SK-N-DZ (cell line): ENCODE data around the gene RAP1GAP.
A peak's percentile ranks its signal among the peaks of the same experiment; 100 is the strongest.

ENCODE experiments used
- DNase-seq: peaks from one replicate; pipeline ENCODE4 v3.0.0-alpha.2; 2015; ENCODE audit warnings: low spot score

The RAP1GAP gene

DNA sequence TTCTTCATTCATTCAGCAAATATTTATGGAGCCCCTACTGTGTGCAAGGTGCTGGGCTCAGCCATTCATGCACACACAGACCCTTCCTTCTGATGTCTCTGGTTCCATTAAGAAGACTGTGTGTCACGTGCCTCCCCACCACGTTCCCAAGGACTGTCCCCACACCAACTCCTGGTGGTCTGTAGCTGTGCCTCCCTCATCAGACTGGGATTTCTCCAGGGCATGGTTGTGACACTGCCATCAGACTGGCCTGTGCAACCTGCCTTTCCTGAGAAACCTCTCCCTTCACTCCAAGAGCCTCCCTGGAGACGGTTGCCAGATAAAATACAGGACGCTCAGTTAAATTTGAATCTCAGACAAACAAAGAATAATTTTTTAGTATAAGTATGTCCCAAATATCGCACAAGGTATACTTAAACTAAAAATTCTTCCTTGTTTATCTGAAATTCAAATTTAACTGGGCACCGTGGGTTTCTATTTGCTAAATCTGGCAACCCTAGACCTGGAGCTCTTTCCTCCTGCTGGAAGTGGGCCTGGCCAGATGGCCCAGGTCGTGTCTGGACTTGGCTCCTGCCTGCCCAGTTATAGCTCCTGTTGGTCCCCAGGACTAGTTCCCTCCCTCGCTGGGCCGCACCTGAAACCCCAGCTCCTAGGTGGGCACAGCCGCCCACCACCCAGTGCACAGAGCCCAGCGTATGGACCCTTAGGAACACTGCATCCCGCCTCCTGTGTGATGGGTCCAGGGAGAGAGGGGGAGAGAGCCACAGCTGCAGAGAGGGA lies 76.9 kb downstream of the RAP1GAP start:
- DNase-seq = no peak

DNA sequence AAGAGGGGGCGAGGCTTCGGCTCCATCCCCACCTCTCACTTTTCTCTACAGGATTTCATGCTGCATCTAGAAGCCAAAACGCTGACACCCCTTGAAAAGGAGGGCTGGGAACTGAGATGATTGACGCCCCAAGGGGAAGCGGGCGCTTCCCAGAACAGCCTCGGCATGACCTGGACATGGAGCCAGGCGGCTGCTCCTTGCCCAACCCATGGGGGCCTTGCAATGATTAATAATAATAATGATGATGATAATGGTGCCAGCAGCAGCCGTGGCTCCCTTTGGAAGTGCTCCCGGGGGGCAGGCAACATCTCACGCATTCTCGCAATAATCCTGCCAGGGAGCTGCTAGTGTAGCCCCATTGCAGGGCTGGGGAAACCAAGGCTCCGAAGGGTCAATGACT lies 78.2 kb downstream of the RAP1GAP start:
- no peak for DNase-seq

DNA sequence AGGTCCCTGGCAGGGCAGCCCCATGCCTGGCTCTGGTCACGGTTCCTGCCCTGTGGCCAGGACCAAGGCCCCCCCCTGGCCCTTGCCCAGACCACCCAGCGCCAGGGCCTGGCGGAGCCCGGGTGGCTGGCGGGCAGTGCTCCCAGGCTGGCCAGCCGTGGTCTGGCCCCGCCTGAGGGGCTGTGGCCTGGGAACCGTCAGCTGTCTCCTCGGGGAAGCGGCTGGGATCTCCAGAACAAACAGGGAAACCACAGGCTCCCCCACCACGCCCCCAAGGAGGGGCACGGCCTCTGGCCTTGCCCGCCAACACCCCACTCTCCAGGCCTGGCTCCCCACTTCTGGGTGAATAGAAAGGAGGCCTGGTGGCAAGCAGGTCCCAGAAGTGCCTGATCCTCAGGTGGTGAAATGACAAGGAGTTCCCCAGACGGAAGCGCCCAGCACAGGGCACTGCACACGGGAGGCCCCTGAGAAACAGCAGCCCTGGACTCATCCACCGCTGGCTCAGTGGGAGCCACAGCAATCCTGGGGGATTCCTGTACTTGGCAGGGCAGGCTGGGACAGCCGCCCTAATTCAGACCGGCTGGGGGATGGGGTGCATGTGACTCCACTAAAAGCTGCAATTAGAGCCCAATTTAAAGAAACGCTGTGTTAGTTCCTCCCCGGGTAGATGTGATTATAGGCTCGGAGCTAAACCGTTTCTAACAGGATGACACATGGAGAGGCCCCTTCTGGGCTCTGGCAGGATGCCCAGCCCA lies 78.9 kb downstream of the RAP1GAP start:
- no peak for DNase-seq

DNA sequence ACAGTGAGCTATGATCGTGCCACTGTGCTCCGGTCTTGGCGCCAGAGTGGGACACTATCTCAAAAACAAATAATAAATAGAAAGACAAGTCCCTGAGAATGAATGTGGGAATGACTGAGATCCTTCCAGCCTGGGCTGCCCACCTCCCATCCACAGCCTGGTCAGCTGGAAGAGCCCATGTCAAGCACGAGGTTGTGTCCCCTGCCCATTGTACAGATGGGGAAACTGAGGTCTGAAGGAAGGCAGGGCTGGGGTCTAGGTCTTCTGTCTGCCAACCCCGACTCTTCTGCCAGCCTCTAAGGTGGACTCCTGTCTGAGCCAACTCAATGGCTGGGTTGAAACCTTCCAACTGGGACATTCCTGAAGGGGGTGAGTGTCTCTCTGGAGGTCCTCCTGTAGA lies 79.5 kb downstream of the RAP1GAP start:
- no peak for DNase-seq

DNA sequence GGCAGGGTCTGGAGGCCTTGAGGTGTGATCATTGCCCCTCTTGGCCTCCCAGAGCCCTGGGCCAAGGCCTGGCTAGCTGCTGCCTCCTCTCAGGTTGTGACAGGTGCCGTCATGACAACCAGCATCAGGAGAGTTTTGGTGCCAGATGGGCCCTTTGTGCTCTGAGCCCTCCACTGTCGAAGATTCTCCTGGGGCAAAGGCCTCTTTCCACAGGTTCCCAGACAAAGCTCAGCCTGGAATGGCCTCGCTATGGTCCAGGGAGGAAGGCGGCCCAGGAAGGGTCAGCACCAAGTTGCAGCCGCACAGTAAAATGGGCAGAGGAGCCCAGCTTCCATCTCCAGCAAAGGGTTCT lies 81.6 kb downstream of the RAP1GAP start:
- DNase-seq = no peak

DNA sequence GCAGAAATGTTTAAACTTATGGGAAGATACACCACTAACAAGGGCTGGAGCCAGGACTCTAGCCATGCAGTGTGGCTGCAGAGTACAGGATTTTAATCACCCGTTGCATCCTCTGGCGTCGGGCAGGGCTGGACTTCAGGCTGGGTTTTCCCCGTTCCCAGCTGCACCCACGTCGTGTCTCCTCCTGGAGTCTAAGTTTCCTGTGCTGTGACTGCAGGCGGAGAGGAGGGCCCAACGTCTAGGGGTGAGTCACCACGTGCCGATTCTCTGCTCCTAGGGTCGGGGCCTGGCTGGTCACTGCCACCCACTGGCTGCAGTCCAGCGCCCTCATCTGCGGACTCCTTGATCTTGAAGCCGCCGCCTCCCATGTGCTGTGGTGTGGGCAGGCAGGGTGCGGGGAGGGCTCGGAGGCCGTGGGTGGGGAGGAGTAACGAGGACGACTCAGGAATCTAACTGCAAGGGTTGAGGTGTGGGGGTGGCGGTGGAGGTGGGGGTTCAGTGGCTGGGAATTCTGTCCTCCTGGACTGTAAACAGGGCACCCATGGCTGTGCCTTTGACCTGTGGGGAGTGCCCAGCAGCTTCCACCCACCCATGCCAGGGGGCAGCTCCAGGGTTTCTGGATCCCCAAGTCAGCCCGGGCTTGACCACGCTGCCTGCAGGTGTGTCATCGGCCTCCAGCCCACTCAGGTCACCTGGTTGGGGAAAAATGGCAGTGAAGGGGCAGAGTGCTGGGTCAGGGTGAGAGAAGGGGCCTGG lies 82.1 kb downstream of the RAP1GAP start:
- no peak for DNase-seq

DNA sequence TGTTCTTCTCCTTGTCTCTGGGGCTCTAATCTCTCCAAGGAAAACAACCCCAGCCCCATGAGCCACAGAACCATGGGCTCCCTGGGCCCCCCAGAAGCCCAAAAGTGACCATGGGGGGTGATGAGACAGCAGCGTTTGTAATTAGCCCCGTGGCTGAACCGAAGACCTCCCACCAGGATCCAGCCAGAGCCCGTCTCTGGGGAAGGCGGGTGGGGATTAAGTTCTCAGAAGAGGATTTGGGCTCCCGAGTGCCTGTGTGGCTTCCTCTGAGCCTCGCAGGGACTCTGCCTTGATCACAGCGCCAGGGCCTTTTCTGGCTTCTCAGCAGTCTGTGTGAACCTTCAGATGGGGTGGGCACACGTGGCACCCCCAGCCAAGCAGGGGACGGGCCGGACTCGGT lies 82.9 kb downstream of the RAP1GAP start:
- DNase-seq = no peak

DNA sequence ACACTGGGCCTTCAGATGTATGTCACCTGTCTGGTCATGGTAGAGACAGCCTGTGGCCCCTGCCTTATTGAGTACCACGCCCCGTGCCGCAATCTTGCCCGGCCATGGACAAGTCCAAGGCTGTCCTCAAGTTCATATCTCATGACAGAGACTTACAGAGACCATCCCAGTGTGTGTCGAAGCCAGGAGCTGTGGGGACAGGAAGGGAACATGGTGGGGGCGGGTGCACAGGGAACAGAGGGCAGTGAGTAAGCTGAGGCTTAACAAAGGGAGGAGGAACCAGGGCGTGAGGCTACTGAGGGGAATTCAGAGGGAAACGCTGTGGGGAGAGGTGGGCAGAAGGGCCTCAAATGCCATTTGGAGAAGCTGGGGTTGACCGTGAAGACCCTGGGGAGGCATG lies 84.1 kb downstream of the RAP1GAP start:
- no peak for DNase-seq

DNA sequence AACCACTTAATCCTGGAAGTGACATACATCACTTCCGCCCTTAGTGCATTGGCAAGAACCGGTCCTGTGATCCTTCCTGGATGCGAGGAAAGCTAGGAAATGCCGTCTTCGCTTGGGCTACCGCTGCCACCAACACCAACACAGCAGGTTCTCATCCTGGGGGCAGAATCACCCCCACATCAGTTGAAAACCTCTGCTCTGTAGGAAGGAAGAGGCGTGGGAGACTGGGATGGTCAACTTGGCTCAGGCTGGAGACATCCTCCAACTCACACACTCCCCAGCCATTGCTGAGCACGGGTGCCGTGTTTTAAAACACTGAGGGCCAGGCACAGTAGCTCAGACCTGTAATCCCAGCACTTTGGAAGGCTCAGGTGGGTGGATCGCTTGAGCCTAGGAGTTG lies 85.1 kb downstream of the RAP1GAP start:
- DNase-seq = no peak

DNA sequence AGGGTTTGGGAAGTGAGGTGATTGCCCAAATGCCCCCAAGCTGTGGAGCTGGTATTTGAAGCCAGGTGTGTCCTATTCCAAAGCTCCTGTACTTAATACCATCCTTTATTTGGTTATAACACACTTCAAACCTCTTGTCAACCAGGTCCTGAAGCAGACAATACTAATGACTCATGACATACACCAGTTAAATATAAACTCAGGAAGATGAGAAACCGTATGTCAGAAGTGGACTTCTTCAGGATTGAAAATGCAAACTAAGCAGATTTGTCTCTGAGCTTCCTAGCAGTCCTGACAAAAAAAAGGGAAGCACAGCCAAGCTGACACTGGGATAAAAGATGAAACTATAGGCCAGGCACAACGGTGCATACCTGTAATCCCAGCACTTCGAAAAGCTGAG lies 89.4 kb downstream of the RAP1GAP start:
- DNase-seq = no peak

DNA sequence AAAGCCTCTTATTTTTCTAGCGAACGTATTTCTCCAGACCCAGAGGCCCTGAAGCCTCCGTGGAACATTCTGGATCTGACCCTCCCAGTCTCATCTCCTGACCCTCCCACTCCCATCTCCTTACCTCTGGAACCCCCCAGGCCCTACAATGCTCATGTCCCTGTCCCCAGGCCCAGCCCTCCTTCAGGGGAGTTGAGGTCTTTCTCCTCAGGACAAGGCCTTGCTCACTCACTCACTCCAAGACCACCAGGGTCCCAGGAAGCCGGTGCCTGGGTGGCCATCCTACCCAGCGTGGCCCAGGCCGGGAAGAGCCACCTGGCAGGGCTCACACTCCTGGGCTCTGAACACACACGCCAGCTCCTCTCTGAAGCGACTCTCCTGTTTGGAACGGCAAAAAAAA lies 91.2 kb downstream of the RAP1GAP start:
- DNase-seq = no peak

DNA sequence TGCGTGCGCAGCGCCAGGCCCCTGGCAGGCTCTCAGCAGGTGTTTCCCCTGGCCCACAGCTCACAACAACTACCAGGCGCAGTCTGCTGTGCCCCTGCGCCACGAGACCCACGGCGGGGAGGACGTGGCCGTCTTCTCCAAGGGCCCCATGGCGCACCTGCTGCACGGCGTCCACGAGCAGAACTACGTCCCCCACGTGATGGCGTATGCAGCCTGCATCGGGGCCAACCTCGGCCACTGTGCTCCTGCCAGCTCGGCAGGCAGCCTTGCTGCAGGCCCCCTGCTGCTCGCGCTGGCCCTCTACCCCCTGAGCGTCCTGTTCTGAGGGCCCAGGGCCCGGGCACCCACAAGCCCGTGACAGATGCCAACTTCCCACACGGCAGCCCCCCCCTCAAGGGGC lies 91.8 kb downstream of the RAP1GAP start:
- DNase-seq = no peak

DNA sequence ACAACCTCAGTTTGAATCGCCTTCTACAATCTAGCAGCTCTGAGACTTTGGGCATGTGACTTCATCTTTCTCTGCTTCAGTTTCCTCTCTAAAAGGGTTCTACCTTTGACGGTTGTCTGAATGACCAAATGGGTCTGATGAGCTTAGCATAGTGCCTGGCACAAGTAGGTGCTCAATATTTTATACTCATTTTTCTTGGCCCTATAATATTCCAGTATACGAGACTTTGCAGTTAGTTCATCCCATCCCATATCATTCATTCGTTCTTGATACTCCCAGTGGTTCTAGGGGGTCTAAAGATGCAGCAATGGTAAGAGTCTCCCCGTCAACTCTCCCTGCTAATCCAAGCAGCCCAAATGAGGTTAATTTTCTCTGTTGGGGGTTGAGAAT lies 92.4 kb downstream of the RAP1GAP start:
- no peak for DNase-seq

DNA sequence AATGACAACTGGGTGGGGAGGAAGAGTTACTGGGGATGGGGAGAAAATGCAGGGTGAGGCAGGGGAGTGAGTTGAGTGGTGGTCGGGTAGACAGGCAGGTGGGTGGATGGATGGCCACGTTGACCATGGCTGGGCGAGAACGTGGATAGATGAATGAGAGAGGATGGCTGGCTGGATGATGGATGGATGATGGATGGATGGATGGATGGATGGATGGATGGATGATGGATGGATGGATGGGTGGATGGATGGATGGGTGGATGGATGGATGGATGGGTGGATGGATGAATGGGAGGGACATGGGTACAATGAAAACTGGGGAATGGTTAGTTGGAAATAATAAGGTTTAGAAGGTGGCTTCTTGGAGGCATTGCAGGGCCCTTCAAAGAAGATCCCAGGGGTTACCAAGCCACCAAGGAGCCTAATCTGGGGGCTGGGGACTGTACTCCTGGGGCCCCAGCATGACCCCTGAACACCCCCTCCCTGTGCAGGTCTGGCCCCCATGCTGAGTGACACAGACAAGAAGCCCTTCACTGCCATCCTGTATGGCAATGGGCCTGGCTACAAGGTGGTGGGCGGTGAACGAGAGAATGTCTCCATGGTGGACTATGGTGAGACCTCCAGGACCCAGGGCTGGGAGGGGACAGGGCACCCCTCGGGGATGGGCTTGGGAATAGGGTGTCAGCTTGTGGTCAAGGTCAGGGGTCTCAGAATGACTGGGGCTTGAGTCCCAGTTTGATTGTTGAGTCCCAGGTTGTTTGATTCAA lies 92.9 kb downstream of the RAP1GAP start:
- DNase-seq = no peak

DNA sequence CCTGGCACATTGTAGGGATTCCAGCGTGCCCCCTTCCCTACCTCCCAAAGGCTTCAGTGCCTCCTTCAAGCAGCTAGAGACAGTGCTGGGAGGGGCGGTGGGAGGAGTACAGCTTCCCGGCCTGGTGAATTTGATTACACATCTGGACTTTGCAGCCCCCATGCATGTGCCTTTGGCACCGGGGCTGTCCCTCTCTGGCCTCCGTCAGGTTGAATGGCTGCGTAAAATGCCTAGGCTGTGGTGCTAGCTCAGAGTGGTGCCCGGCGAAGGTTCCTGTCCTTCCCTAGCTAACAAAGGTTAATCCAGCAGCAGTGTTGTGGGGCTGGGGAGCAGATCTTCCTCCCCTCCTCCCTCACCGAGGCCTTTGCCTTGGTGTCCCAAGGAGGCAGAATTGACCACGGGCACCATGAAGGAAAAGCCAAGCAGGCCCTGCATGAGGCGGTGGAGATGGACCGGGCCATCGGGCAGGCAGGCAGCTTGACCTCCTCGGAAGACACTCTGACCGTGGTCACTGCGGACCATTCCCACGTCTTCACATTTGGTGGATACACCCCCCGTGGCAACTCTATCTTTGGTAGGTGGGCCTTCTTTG lies 93.7 kb downstream of the RAP1GAP start:
- DNase-seq = no peak

DNA sequence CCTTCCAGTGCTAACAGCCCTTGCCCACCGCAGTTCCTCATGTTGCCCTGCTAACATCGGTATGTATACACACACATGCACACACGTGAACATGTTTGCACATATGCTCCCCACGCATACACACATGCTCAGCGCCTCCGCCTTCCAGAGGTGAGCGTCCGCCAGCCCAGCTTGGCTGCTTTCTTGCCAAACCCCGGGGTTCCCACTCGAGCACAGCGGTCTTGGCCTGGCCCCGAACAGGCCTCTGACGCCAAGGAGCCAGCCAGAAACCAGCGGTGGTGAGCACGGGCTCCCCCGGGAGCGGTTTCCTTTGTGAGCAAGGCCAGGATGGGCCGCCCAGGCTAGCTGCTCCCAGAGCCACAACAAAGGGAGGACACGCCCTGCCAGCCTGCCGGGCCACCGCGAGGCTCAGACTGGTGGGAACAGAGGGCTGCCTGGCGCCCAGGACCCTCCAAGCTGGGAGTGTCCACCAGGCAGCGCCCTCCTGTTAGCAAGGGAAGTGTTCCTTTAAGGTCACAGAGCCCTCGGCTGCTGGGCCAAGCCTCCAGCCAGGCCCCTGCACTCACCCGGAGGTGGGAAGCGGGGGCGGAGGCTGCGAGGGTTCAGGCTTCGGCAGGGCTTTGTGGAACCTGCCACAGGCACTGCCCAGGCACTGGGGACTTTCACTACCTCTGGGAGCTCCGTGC lies 94.5 kb downstream of the RAP1GAP start:
- peak; percentile 19 for DNase-seq

DNA sequence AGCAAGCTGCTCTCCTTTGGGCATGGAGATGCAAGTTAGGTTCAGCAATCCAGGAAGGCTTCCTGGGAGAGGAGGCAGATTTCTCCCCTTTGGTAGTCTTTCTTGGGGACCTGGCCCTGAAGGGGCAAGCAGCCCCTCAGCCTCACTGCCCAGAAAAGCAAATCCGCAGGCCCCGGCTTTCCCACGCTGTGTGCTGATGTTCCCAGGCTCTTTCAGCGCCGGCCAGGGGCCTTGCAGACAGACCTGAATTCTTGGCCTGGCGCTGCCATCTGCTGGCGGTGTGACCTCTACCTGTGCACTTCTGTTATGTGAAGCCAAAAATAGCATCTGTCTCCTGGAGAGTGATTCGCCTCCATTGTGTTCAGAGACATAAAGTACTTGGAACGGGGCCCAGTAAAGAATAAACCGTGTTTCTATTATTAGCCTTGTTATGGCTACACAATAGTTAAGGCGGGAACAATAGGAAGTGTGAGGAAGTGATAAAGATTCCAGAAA lies 95.1 kb downstream of the RAP1GAP start:
- DNase-seq = peak; percentile 60

DNA sequence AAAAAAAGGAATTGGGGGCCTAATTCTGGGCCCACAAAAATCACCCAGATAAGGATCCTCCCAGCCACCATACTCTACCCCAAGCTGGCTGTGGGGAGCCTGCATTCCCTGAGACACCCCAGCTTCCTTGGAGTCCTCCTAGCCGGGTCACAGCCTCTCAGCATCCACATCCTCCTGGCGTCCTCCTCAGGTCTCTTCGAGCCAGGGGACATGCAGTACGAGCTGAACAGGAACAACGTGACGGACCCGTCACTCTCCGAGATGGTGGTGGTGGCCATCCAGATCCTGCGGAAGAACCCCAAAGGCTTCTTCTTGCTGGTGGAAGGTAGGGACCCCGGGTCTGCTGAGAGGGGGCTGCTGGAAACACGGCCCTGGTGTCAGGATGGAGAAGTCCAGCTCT lies 95.7 kb downstream of the RAP1GAP start:
- no peak for DNase-seq

DNA sequence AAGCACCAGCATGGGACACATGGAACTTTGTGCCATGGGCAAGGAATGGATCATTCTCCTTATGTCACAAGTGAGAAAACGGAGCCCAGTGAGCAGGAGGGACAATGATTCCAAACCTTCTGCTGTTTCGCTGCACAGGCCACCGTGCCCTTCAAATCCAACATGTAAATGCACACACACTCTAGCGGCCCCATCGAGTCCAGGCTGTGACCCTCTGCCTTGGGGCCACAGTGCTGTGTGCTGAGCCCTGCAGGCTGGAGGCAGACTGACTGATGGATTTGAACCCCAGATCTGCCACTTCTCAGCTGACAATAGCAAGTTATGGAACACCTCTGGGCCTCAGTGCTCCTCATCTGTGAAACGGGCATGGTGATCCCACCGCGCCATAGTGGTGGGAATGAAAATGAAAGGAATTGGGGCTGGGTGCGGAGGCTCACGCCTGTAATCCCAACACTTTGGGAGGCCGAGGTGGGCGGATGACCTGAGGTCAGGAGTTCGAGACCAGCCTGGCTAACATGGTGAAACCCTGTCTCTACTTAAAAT lies 96.4 kb downstream of the RAP1GAP start:
- DNase-seq = no peak

DNA sequence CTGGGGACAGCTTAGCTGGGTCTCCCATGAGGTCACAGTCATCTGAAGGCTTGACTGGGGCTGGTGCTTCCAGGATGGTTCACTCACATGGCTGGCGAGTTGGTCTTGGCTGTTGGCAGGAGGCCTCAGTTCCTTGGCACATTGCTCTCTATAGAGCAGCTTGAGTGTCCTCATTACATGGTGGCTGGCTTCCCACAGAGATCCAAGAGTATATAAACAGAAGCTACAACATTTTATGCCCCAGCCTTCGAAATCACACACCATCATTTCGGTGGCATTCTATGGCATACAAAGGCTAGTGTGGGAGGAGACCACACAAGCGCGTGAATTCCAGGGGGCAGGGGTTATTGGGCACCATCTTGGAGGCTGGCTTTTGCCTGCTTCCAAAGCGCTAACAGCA lies 96.9 kb downstream of the RAP1GAP start:
- DNase-seq = no peak
